IPS DF 4.7 (cell line): ENCODE results near the gene CDC42BPB.

Source experiments
- DNase-seq: peaks from one replicate; pipeline ENCODE4 v3.0.0-alpha.2; 2013; ENCODE audit warnings: low spot score; ENCODE audit errors: extremely low read depth

CDC42BPB gene

GRCh38 chr14:103019826-103020225 lies 37.5 kb downstream of the CDC42BPB start:
- DNase-seq: no peak

- no peak for DNase-seq
Measured at GRCh38 chr14:103019236-103019635, 38.1 kb downstream of the CDC42BPB start.

GRCh38 chr14:103016594-103016993 lies 40.8 kb downstream of the CDC42BPB start:
- no peak for DNase-seq

- no peak for DNase-seq
Measured at GRCh38 chr14:103016071-103016470, 41.3 kb downstream of the CDC42BPB start.

GRCh38 chr14:103015426-103015825 lies 41.9 kb downstream of the CDC42BPB start:
- no peak for DNase-seq

- DNase-seq: no peak
Measured at GRCh38 chr14:103014466-103015228, 42.7 kb downstream of the CDC42BPB start.

- no peak for DNase-seq
Measured at GRCh38 chr14:103013028-103013427, 44.3 kb downstream of the CDC42BPB start.

- no peak for DNase-seq
Measured at GRCh38 chr14:103009559-103009958, 47.8 kb downstream of the CDC42BPB start.

GRCh38 chr14:103008768-103009357 lies 48.5 kb downstream of the CDC42BPB start:
- DNase-seq: no peak

- DNase-seq: no peak
Measured at GRCh38 chr14:103008126-103008525, 49.2 kb downstream of the CDC42BPB start.

GRCh38 chr14:103007555-103007954 lies 49.8 kb downstream of the CDC42BPB start:
- DNase-seq: no peak

GRCh38 chr14:103006991-103007520 lies 50.3 kb downstream of the CDC42BPB start:
- DNase-seq: no peak

GRCh38 chr14:103006106-103006505 lies 51.2 kb downstream of the CDC42BPB start:
- DNase-seq: no peak

- DNase-seq: no peak
Measured at GRCh38 chr14:103003850-103004249, 53.5 kb downstream of the CDC42BPB start.

- no peak for DNase-seq
Measured at GRCh38 chr14:103003351-103003615, 54.1 kb downstream of the CDC42BPB start.

- DNase-seq: no peak
Measured at GRCh38 chr14:103002578-103003350, 54.6 kb downstream of the CDC42BPB start.

GRCh38 chr14:103001651-103002396 lies 55.5 kb downstream of the CDC42BPB start:
- no peak for DNase-seq

GRCh38 chr14:103001226-103001625 lies 56.1 kb downstream of the CDC42BPB start:
- no peak for DNase-seq

- no peak for DNase-seq
Measured at GRCh38 chr14:103000291-103000921, 56.9 kb downstream of the CDC42BPB start.

- DNase-seq: no peak
Measured at GRCh38 chr14:102999227-102999895, 58.0 kb downstream of the CDC42BPB start.

- DNase-seq: no peak
Measured at GRCh38 chr14:102998393-102998792, 59.0 kb downstream of the CDC42BPB start.
